Head of caudate nucleus (tissue), 42 donors: ENCODE measurements around the gene ZDHHC17.
"Not testable (repeated sequence)": the region's sequence is repeated elsewhere in the genome, so short reads cannot be mapped to it uniquely, and the experiment has no call there.

Experiments
- DNase-seq, 42 donors: peaks; one replicate each; pipeline versions ENCODE4 v3.0.0 to v3.0.0-alpha.2; 2020 to 2021; ENCODE audit warnings: mixed read lengths in 7 of 42
- intact Hi-C: fragments of 100-400 bp; cut with DNase I; formaldehyde crosslinking; loops from one replicate; pipeline ENCODE4 v1.15.0; 2022

ZDHHC17 gene, protein sequence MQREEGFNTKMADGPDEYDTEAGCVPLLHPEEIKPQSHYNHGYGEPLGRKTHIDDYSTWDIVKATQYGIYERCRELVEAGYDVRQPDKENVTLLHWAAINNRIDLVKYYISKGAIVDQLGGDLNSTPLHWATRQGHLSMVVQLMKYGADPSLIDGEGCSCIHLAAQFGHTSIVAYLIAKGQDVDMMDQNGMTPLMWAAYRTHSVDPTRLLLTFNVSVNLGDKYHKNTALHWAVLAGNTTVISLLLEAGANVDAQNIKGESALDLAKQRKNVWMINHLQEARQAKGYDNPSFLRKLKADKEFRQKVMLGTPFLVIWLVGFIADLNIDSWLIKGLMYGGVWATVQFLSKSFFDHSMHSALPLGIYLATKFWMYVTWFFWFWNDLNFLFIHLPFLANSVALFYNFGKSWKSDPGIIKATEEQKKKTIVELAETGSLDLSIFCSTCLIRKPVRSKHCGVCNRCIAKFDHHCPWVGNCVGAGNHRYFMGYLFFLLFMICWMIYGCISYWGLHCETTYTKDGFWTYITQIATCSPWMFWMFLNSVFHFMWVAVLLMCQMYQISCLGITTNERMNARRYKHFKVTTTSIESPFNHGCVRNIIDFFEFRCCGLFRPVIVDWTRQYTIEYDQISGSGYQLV

DNA sequence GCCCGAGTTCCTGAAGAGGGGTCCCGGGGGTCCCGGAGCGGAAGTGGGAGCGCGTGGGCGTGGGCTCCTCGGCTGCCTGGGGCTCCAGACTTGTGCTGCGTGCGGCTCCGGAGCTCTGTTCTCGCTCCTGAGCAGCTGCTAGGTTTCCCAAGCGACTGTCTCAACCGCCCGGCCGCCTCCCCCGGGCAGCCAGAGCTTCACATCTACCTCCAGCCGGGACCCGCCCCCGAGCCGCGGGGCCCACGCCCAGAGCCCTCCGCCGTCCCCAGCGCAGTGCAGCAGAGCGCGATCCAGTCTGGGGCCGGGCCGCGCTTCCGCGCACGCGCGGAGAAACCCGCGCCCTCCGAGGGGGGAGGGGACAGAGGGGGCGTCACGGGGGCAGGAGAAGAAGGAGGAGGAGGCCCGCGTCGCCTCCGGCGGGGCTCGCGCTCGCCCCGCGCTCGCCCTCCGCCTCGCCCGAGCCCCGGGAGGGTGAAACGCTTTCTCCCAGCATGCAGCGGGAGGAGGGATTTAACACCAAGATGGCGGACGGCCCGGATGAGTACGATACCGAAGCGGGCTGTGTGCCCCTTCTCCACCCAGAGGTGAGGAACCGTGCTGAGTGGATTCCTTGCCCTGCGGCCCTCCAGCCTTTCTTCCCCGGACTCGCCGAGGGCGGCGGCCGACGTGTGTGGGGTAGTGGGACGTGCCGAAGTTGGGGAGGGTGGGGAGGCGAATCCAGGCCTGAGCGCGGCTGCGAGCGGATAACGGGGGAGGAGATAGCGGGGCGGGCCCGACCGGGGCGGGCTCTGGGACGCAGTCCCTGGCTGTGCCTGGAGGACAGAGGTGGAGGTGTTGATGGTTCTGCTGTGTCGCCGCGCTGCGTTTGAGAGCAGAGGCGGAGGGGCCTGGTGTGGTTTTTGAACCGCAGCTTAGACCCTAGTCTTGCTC is at the start of gene ZDHHC17:
Gene ZDHHC17 (plus strand): TSS at position 370 of the 930 bp plus-strand sequence. CDS start 122 bp downstream, at position 492.
- intact Hi-C loops, result loop anchor here (2.0 kb wide), 1 partner anchor 205 kb away; the partner anchor contains the start of gene OSBPL8
- peak; percentile 77 to 96 (median 89) for DNase-seq

DNA sequence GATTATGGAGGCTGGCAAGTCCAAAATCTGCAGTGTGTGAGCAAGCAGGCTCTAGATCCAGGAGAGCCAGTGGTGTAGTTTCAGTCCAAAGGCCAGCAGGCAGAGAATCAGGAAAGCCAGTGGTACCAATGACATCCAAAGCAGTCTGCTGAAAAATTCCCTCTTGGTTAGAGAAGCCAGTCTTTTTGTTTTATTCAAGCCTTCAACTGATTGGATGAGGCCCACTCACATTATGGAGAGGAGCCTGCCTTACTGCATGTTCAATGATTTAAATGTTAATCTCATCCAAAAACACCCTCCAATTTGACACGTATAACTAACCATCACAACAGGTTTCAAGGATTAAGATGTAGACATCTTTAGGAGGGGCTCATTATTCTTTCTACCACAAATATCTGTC is 49.5 kb upstream of the ZDHHC17 start:
- intact Hi-C loops, result no loop called here
- no peak for DNase-seq

DNA sequence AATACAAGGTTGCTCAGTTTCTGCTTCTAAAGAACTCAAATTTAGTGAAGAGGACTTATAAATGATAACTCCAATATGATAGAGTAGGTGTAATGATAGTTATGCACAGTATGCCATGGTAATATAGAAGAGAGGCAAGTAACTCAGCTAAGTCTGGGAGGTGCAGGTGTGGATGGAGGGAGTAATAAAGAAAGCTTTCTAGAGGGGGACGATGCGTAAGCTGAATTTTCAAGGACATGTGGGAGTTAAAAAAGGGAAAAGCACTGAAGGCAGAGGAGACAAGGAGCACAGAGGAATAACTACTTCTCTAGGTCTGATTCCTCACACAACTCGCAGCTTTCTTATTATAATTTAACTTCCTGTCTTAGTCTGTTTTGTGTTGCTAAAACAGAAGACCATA is 49.1 kb upstream of the ZDHHC17 start:
- intact Hi-C loops, result no loop called here
- DNase-seq, result peak in 7 of 42 donors; percentile 11 to 58 (median 45)

DNA sequence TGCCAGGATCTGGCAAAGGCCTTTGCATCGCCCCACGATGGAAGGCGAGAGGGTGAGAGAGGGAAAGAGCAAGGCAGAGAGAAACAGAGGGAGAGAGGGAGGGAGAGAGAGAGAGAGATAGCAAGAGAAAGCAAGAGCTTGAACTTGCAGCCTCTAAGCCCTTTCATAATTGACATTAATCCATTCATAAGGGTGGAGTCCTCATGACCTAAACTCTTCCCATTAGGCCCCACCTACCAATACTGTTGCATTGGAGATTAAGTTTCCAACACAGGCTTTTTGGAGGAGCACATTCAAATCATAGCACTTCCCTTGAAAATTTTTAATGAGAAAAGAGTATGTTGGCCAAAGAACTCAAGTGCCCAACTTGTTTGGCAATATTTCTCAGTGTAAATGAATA is 48.6 kb upstream of the ZDHHC17 start:
- DNase-seq, result no peak
- intact Hi-C loops, result no loop called here

DNA sequence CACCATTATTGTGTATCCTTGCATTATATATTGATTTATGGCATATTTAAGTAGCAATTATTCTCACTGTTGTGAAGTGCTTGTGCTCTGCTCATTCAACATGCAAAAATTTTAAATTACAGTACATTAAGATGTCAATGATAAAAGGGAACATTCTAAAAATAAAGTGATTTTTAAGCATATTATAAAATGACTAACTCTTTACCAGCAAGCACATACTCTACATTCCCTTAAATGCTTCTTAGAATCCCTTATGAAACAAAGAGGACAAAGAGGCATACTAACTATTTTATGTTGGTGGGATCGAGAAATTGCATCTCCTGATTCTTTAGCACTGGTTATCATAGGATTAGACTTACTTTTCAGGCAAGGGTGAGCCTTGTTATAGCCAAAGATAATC is 46.6 kb upstream of the ZDHHC17 start:
- intact Hi-C loops, result no loop called here
- DNase-seq, result no peak

DNA sequence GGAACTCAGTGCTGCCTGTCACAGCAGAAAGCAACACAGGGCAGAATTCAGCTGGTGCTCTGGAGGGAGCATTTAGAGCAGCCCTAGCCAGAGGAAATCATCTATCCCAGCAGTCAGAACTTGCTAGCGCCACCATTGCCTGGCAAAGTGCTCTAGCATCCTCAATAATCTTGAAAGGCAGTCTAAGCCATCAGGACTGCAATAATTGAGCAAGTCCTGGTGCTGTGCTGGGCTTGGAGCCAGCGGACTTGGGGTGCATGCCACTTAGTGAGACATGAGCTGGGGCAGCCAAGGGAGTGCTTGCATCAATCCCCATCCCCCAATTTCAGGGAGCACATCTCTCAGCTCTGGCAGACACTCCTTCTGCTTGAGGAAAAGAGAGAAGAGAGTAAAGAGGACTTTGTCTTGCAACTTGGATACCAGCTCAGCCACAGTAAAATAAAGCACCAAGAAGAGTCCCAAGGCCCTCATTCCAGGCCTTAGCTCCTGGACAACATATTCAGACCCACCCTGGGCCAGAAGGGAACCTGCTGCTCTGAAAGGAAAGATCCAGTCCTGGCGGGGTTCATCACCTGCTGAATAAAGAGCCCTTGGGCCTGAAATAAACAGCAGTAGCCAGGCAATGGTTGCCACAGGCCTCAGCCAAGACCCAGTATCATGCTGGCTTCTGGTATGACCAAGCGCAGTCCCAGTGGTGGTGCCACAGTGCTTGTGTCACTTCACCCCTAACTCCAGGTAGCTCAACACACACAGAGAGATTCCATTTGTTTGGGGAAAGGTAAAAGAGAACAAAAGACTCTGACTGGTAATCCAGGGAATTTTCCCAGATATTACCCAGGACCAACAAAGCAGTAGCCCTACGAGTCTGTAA is 44.5 kb upstream of the ZDHHC17 start:
- peak in 29 of 42 donors; percentile 26 to 71 (median 54) for DNase-seq
- intact Hi-C loops, result no loop called here

DNA sequence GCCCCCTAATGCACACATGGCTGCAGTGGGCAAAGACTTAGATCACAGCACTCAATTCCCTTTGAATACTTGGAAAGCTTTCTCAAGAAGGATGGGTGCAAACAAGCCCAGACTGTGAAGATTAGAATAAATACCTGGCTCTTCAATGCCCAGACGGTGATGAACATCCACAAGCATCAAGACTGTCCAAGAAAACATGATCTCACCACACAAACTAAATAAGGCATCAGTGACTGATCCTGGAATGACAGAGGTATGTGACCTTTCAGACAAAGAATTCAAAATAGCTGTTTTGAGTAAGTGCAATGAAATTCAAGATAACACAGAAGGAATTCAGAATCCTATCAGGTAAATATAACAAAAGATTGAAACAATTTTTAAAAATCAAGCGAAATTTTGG is 43.8 kb upstream of the ZDHHC17 start:
- intact Hi-C loops, result no loop called here
- DNase-seq, result no peak

DNA sequence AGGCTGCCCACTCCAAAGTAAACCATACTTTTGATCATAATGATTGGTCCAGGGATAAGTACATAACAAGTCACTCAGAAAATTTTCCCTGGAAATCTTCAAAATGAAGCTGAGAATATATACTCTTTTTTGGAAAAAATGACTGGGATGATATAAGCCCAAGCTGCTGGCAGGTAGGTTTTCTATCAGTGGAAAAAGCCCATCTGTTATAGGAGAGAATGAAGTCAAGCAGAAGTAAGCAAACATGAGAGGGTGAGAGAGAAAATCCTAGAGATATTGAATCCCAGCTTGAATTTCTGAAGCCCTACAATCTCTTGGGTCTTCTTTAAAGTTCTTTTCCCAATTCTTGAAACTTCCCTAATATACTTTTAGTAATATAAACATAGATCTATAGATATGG is 37.3 kb upstream of the ZDHHC17 start:
- no peak for DNase-seq
- intact Hi-C loops, result no loop called here

DNA sequence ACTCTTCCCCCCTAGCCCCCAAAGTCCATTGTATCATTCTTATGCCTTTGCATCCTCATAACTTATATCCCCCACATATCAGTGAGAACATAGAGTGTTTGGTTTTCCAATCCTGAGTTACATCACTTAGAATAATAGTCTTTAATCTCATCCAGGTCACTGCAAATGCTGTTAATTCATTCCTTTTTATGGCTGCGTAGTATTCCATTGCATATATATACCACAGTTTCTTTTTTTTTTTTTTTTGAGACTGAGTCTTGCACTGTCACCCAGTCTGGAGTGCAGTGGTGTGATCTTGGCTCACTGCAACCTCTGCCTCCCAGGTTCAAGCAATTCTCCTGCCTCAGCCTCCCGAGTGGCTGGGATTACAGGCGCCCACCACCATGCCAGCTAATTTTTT is 31.7 kb upstream of the ZDHHC17 start:
- intact Hi-C loops, DNase-seq: not testable (repeated sequence)

DNA sequence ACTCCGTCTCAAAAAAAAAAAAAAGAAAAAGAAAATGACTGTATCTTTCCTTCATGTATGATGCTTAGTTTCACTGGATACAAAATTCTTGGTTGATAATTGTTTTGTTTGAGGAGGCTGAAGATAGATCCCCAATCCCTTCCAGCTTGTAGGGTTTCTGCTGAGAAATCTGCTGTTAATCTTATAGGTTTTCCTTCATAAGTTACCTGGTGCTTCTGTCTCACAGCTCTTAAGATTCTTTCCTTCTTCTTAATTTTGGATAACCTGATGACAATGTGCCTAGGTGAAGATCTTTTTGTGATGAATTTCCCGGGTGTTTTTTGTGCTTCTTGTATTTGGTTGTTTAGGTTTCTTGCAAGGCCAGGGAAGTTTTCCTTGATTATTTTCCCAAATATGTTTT is 26.2 kb upstream of the ZDHHC17 start:
- DNase-seq, intact Hi-C loops: not testable (repeated sequence)

DNA sequence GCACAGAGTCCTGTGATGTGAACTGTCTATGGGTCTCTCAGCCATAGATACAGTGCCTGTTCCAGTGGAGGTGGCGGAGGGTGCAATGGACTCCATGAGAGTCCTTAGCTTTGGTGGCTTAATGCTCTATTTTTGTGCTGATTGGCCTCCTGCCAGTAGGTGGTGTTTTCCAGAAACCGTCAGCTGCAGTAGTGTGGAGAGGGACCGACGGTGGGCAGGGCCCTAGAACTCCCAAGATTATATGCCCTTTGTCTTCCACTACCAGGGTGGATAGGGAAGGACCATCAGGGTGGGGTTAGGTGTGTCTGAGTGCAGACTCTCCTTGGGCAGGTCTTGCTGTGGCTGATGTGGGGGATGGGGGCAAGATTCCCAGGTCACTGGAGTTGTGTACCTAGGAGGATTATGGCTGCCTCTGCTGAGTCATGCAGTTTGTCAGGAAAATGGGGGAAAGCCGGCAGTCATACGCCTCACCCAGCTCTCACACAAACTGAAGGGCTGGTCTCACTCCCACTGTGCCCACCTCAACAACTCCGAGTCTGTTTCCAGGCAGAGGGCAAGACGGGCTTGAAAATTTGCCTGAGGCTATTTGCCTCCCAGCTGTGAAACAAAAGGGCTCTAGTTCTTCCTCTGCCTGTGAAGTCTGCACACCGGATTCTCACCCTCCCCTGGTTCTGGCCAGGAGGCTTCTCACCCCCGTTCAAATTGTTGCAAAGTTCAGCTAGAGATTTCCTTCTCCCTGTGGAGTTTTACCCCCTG is 24.9 kb upstream of the ZDHHC17 start:
- no peak for DNase-seq
- intact Hi-C loops, result no loop called here

DNA sequence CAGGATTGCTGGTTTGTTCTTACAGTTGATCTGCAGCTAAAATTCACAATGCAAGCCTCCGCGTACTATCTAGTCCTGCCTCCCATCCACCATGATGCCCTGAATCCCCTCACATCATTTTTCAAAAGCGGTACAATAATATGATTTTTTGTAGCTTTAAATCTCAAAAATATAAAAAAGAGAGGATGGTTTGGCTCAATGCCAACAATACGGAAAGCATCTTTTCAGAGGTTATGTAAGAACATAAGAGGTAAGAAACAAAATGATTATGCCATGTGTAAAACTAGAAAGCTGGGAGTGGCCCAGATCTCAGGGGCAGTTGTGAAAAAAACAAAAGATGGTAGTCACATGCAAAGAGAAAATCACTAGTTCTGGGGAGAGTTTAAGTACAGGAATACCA is 24.0 kb upstream of the ZDHHC17 start:
- intact Hi-C loops, result no loop called here
- no peak for DNase-seq

DNA sequence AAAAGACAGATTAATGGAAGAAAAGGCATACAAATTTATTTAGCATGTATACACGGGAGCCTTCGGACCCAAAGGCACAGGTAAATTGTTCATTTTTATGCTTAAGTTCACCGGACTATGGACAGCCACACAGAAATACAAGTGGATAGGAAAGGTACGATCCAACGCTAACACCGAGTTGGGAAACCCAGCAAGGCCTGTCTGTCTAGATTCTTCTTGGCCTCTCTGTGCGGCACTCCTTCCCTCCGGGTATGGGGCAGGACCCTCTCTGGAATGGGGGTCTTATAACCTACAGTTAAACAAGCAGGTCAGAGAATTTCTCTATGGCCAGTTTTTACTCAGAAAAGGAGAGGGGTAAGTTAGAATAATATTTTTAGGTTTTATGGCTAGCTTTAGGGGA is 23.4 kb upstream of the ZDHHC17 start:
- no peak for DNase-seq
- intact Hi-C loops, result no loop called here

DNA sequence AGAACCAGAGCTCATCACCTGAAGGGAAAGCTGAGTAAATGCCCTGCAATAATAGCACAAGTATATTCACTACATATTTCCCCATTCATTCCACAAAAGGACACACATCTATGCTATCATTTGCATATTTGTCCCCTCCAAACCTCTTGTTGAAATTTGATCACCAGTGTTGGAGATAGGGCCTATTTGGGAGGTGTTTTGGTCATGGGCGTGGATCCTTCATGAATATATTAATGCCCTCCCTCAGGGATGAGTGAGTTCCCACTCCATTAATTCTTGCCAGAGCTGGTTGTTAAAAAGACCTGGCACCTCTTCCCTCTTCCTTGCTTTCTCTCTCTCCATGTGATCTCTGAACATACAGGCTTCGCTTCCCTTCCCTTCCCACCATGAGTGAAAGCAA is 18.6 kb upstream of the ZDHHC17 start:
- no peak for DNase-seq
- intact Hi-C loops, result no loop called here

DNA sequence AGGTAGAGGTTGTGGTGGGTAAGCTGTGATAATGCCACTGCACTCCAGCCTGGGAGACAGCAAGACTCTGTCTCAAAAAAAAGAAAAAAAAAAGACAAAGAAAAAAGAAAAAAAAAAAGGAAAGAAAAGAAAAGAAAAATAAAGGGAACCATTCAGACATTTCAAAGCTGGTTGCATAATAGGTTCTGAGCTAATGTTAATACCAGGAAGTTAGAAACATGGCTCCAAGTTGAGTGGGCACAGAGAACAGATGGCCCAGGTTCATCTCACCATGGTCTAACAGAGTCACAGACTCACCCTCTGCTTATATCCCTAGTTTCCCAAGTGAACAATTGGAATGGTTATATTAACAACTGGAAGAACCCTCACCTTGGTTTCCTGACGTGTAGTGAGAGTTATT is 17.4 kb upstream of the ZDHHC17 start:
- intact Hi-C loops, result no loop called here
- no peak for DNase-seq

DNA sequence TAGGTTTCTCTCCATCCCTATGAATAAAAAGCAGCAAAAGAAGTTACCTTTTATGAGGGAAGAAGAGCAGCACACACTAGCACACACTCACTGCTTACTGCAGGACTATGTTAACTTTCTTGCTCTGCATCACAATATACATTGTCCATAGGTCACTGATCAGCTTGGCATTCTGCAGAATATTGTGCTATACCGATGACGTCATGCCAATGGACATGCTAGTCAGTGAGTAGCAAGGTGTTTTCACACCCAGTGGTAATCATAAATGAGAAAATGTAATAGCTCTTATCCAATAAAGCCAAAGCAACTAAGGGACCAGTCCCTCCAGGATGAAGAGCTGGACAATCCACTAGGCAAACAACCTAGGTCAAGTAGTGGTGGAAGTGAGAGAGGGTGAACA is 16.7 kb upstream of the ZDHHC17 start:
- intact Hi-C loops, result no loop called here
- no peak for DNase-seq

DNA sequence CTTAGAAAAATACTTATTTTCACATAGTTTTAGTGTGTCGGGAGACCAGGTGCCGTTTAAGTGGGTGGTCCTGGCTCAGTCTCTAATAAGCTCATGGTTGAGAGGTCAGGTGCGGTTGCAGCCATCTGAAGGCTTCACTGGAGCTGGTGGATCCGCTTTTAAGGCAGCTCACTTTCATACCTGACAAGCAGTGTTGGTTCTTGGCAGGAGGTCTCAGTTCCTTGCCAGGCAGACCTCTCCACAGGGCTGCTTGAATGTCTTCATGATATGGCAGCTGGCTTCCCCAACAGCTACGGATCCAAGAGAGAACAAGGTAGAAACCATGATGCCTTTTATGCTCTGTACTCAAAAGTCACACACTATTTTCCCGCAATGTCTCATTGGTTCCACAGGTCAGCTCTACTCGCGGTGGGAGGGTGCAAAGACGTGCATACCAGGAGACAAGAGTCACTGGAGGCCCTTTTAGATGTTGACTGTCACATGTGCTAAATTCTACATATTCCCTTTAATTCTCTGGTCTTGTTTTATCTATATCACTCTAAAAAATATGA is 8.0 kb upstream of the ZDHHC17 start:
- intact Hi-C loops, result no loop called here
- DNase-seq, result no peak

DNA sequence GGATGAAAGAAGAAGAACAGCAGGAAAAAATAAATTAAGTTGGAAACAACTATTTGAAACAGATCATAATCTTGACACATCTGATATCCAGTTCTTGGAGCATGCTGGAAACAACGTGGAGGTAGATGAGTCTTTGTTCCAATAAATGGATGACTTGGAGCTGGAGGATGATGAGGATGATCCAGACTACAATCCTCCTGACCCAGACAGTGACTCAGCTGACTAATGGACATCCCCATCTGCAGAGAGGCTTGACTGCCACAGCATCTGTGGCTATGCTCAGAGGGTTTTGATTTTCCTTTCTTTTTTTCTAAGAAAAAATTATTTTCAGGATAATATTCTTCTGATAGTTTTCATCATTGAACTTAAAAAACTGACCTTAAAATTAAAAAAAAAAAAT is 6.2 kb upstream of the ZDHHC17 start:
- DNase-seq, result no peak
- intact Hi-C loops, result no loop called here
